Endothelial cell (in vitro differentiated cells): Measurements from ENCODE around the gene EML2. TPM values are rescaled to one million over a fixed set of nuclear protein-coding genes. Genes with fewer than 3 reads are reported as not detected.
A peak's percentile ranks its signal among the peaks of the same experiment; 100 is the strongest.
"Not testable (repeated sequence)": the region's sequence is repeated elsewhere in the genome, so short reads cannot be mapped to it uniquely, and the experiment has no call there.

ENCODE experiments used
- DNase-seq: peaks from one replicate; pipeline ENCODE4 v3.0.0; 2021; ENCODE audit warnings: low spot score
- H3K27ac Mint-ChIP-seq: one replicate; pipeline ENCODE4 v1.8.0; 2021; ENCODE audit warnings: mixed read lengths, inconsistent platforms; ENCODE audit not compliant: unreplicated experiment
- H3K27me3 Mint-ChIP-seq: one replicate; pipeline ENCODE4 v1.8.0; 2021; ENCODE audit warnings: mild to moderate bottlenecking, moderate library complexity, mixed read lengths, inconsistent platforms; ENCODE audit not compliant: unreplicated experiment
- H3K36me3 Mint-ChIP-seq: one replicate; pipeline ENCODE4 v1.8.0; 2021; ENCODE audit warnings: mild to moderate bottlenecking, low read depth, mixed read lengths, inconsistent platforms; ENCODE audit not compliant: unreplicated experiment
- H3K4me1 Mint-ChIP-seq: one replicate; pipeline ENCODE4 v1.8.0; 2021; ENCODE audit warnings: mild to moderate bottlenecking, mixed read lengths, inconsistent platforms; ENCODE audit not compliant: unreplicated experiment
- H3K4me3 Mint-ChIP-seq: one replicate; pipeline ENCODE4 v1.8.0; 2021; ENCODE audit warnings: mild to moderate bottlenecking, mixed read lengths, inconsistent platforms; ENCODE audit not compliant: unreplicated experiment
- H3K9me3 Mint-ChIP-seq: one replicate; pipeline ENCODE4 v1.8.0; 2021; ENCODE audit warnings: mixed read lengths, inconsistent platforms; ENCODE audit not compliant: unreplicated experiment
- long read RNA-seq: library from polyadenylated mRNA; unstranded; transcript quantifications from one replicate; pipeline ENCODE4 v2.0.0, GENCODE V29; 2020; ENCODE audit not compliant: unreplicated experiment
- total RNA-seq: library from RNA; stranded (reverse); fragmentation: NEBNext Ultra II Directional; extraction: Animal tissue kit (Norgen Biotek cat#: 25700); gene quantifications from one replicate; pipeline ENCODE4 v1.2.1, GENCODE V29; 2021; ENCODE audit not compliant: unreplicated experiment
- TF ChIP-seq, protein P1 (sequence below): fragments of 200-600 bp; sonication (generic); IDR thresholded peaks from one replicate; pipeline ENCODE4 v1.5.0; 2021; ENCODE audit warnings: antibody characterized with exemption; ENCODE audit not compliant: unreplicated experiment

The EML2 gene, protein sequence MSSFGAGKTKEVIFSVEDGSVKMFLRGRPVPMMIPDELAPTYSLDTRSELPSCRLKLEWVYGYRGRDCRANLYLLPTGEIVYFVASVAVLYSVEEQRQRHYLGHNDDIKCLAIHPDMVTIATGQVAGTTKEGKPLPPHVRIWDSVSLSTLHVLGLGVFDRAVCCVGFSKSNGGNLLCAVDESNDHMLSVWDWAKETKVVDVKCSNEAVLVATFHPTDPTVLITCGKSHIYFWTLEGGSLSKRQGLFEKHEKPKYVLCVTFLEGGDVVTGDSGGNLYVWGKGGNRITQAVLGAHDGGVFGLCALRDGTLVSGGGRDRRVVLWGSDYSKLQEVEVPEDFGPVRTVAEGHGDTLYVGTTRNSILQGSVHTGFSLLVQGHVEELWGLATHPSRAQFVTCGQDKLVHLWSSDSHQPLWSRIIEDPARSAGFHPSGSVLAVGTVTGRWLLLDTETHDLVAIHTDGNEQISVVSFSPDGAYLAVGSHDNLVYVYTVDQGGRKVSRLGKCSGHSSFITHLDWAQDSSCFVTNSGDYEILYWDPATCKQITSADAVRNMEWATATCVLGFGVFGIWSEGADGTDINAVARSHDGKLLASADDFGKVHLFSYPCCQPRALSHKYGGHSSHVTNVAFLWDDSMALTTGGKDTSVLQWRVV
- total RNA-seq, result 20.3 TPM
- long read RNA-seq, partial matches to known transcripts, result 1 of 1 reads
- long read RNA-seq, other reads (novel, unspliced or antisense), result 0 of 1 reads

DNA sequence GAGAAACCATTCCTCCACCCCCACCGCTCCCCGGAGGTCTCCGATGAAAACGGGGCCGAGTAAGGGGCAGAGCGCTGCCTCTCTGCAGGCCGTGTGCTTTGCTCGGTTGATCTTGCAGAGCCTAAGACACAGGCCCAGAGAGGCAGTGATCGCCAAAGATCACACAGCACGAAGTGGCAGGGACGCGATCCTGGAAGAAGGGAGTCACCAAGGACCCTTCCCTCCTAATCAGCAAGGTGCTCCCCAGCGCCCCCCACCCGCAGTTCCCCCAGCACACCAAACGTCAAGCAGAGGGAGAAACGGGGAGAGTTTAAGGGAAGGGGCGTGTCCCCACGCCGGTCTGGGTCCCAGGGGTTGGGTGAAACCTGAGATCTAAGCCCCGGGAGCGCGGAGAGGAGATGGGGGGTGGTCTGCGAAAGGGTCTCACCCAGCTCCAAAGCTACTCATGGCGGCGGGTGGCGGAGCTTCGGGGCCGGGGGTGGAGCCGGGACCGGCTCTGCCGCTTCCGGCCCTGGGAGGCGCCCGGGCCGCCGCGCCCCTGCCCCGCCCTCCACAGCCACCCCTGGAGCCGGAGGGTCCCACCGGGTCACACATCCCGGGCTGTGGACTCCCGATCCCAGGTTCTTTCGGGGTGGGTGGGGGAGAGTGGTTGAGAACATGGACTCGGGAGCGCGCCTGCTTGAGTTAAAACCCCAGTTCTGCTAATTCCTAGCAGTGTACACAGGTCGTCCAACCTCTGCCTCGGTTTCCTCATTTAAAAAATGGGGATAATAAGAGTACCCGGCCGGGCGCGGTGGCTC is at the start of gene EML2:
EML2 (minus strand) TSS at position 468 of the 800 bp plus-strand sequence; CDS start at position 447, 21 bp downstream.
- Mint-ChIP-seq H3K27me3 (peaks cover 5% of the 10 kb centered on the region), H3K4me1 (peaks cover 24% of the 10 kb centered on the region), H3K9me3 (no peaks in the 10 kb centered on the region), H3K4me3 (peak within 1 kb of the TSS; percentile 90), H3K36me3 (peaks cover 5% of the 10 kb centered on the region), H3K27ac (no peak within 1 kb of the TSS)
- TF ChIP-seq, protein P1, sequence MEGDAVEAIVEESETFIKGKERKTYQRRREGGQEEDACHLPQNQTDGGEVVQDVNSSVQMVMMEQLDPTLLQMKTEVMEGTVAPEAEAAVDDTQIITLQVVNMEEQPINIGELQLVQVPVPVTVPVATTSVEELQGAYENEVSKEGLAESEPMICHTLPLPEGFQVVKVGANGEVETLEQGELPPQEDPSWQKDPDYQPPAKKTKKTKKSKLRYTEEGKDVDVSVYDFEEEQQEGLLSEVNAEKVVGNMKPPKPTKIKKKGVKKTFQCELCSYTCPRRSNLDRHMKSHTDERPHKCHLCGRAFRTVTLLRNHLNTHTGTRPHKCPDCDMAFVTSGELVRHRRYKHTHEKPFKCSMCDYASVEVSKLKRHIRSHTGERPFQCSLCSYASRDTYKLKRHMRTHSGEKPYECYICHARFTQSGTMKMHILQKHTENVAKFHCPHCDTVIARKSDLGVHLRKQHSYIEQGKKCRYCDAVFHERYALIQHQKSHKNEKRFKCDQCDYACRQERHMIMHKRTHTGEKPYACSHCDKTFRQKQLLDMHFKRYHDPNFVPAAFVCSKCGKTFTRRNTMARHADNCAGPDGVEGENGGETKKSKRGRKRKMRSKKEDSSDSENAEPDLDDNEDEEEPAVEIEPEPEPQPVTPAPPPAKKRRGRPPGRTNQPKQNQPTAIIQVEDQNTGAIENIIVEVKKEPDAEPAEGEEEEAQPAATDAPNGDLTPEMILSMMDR, result no peak
- DNase-seq, result peak; percentile 22

DNA sequence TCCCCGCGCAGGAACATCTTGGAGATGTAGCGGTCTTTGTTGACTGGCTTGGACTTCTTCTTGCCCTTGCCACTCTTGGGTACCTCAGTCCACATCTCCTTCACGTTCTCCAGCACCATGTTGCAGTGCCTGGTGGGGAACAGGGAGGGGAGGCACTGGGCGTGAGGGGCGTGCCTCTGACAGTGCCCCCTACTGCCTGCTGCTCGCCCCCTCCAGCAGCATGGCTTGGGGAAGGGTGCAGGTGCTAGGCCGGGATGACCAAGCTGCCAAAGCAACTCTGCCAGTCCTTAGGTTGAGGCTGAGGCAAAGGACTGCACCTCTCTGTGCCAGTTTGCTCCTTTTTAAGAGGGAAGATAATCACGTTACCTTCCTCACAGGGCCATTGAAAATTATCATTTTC is 48.4 kb upstream of the EML2 start:
- no peak for DNase-seq
- no peak overlapping the region for H3K27ac Mint-ChIP-seq
- peaks cover 9% of the 10 kb centered on the region for H3K27me3 Mint-ChIP-seq
- TF ChIP-seq, protein P1, result no peak
- H3K4me1 Mint-ChIP-seq, result peaks cover 9% of the 10 kb centered on the region
- no peaks in the 10 kb centered on the region for H3K9me3 Mint-ChIP-seq
- no peak overlapping the region for H3K4me3 Mint-ChIP-seq
- H3K36me3 Mint-ChIP-seq, result peaks cover 29% of the 10 kb centered on the region

DNA sequence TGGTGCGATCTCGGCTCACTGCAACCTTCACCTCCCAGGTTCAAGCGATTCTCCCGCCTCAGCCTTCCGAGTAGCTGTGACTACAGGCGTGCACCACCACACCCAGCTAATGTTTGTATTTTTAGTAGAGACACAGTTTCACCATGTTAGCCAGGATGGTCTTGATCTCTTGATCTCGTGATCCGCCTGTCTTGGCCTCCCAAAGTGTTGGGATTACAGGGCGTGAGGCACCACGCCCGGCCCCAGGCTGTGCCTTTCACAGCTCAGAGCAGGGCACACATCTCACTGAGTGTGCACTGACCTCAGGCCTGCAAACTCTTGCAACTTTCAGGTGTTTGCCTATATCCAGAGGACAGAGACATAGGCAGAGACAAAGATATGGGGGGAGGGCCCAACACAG is 45.8 kb upstream of the EML2 start:
- H3K9me3 Mint-ChIP-seq, H3K4me1 Mint-ChIP-seq, H3K27me3 Mint-ChIP-seq, H3K27ac Mint-ChIP-seq, H3K4me3 Mint-ChIP-seq, DNase-seq: not testable (repeated sequence)
- peaks cover 25% of the 10 kb centered on the region for H3K36me3 Mint-ChIP-seq

DNA sequence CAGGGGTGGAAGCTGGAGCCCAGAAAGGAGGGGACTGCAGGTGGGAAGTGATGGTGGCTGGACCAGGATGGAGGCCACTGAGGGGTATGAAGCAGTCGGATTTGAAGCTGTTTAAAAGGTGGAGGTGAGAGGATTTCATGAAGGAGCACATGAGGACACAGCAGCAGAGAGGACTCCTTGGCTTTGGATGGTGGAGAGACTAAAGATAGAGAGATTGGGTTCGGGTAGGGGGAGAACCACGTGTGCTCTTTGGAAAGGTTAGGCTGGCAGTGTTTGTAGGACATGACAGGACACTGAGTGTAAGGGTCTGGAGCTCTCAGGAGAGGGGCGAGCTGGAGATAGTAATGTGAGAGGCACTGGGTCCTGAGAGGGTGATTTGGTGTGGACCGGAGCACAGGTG is 43.7 kb upstream of the EML2 start:
- Mint-ChIP-seq H3K4me3 (peak overlapping the region; percentile 57), H3K9me3 (no peaks in the 10 kb centered on the region), H3K27ac (no peak overlapping the region), H3K36me3 (peaks cover 20% of the 10 kb centered on the region), H3K27me3 (peaks cover 3% of the 10 kb centered on the region), H3K4me1 (no peaks in the 10 kb centered on the region)
- no peak for DNase-seq
- TF ChIP-seq, protein P1, result no peak

DNA sequence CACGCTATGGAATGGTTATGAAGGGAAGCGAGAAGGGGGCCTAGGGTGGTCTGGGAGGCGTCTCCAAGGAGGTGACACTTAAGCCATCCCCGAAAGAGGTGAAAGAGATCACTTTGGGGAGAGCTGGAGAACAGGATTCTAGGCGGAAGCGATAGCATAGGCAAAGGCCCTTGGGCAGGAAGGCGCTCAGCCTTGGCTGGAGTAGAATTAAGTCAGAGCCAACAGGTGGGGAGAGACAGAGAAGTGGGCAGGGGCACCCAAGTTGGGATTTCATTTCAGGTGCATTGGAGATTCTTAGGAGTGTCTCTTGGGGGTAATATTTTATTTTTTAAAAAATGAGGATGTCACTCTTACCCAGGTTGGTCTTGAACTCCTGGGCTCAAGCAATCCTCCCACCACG is 42.9 kb upstream of the EML2 start:
- no peak overlapping the region for H3K4me3 Mint-ChIP-seq
- H3K36me3 Mint-ChIP-seq, result peaks cover 17% of the 10 kb centered on the region
- no peaks in the 10 kb centered on the region for H3K9me3 Mint-ChIP-seq
- H3K27ac Mint-ChIP-seq, result no peak overlapping the region
- no peak for DNase-seq
- H3K4me1 Mint-ChIP-seq, result no peaks in the 10 kb centered on the region
- peaks cover 3% of the 10 kb centered on the region for H3K27me3 Mint-ChIP-seq
- TF ChIP-seq, protein P1, result no peak
